ENCODE measurements around the gene DCDC1.

Gene DCDC1

DNA sequence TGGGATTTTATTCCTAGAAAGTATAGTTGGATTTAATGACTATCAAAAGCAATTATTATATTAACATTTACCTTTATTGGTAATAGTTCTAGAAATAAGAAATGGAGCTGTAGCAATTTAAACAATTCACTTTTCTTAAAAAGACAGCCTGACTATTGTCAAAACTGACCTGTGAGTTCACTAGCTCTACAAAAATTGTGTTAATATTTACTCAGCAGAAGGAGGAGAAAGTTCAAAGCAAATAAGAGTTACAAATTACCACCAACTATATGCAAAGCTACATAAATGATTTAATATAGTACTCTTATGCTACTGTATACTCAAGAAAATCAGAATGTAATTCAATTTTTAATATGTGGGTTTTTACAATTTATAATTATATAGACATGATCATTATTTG, 310.0 kb downstream of the DCDC1 start:
- no peak overlapping the region for H3K4me3 ChIP-seq (ENCODE audit: low read length)
- no peak overlapping the region for H3K27ac ChIP-seq (ENCODE audit: low read length)
- TF ChIP-seq, protein P1, sequence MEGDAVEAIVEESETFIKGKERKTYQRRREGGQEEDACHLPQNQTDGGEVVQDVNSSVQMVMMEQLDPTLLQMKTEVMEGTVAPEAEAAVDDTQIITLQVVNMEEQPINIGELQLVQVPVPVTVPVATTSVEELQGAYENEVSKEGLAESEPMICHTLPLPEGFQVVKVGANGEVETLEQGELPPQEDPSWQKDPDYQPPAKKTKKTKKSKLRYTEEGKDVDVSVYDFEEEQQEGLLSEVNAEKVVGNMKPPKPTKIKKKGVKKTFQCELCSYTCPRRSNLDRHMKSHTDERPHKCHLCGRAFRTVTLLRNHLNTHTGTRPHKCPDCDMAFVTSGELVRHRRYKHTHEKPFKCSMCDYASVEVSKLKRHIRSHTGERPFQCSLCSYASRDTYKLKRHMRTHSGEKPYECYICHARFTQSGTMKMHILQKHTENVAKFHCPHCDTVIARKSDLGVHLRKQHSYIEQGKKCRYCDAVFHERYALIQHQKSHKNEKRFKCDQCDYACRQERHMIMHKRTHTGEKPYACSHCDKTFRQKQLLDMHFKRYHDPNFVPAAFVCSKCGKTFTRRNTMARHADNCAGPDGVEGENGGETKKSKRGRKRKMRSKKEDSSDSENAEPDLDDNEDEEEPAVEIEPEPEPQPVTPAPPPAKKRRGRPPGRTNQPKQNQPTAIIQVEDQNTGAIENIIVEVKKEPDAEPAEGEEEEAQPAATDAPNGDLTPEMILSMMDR (IDR thresholded peaks at IDR 0.05; ENCODE audit: low read depth, low read length), result no peak
- TF ChIP-seq EZH2phosphoT487 (IDR thresholded peaks at IDR 0.05; ENCODE audit: low read depth), result no peak
- H4K20me1 ChIP-seq (ENCODE audit: insufficient read depth, low read length), result no peaks in the 10 kb centered on the region
- no peak overlapping the region for H2AFZ ChIP-seq (ENCODE audit: low read depth, low read length)
- no peaks in the 10 kb centered on the region for H3K9me3 ChIP-seq (ENCODE audit: insufficient read depth, low read length)
- H3K36me3 ChIP-seq (replicated peaks; ENCODE audit: low read depth, low read length), result no peaks in the 10 kb centered on the region
- no peaks in the 10 kb centered on the region for H3K79me2 ChIP-seq (ENCODE audit: low read length)
- no peaks in the 10 kb centered on the region for H3K27me3 ChIP-seq (ENCODE audit: low read depth, low read length)
- no peak overlapping the region for H3K4me2 ChIP-seq (ENCODE audit: low read length)
- no peak overlapping the region for H3K9ac ChIP-seq (ENCODE audit: low read length)
- no peaks in the 10 kb centered on the region for H3K4me1 ChIP-seq (ENCODE audit: low read length)

DNA sequence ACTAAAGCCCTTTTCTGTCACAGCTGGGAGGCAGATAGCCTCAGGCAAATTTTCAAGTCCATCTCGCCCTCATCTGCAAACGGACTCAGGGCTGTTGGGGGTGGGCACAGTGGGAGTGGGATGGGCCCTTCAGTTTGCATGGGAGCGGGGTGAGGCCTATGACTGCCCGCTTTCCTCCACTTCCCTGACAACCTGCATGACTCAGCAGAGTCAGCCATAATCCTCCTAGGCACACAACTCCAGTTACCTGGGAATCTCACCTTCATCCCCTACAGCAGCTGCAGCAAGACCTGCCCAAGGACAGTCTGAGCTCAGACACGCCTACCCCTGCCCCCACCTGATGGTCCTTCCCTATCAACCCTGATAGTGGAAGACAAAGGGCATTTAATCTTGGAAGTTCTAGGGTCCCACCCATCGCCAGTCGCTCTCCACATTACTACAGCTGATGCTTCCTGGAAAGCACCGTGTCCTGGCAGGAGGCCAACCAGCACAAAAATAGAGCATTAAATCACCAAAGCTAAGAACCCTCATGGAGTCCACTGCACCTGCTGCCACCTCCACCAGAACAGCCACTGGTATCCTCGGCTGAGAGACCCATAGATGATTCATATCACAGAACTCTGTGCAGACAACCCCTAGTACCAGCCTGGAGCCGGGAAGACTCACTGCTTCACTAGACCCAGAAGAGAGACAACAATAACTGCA, 319.3 kb downstream of the DCDC1 start:
- Histone ChIP-seq H2AFZ (ENCODE audit: low read depth, low read length) (no peak overlapping the region), H3K4me3 (ENCODE audit: low read length) (no peak overlapping the region), H3K27me3 (ENCODE audit: low read depth, low read length) (no peaks in the 10 kb centered on the region), H3K79me2 (ENCODE audit: low read length) (no peaks in the 10 kb centered on the region), H3K9ac (ENCODE audit: low read length) (no peak overlapping the region), H4K20me1 (ENCODE audit: insufficient read depth, low read length) (no peaks in the 10 kb centered on the region), H3K4me1 (ENCODE audit: low read length) (no peaks in the 10 kb centered on the region), H3K27ac (ENCODE audit: low read length) (no peak overlapping the region), H3K36me3 (replicated peaks; ENCODE audit: low read depth, low read length) (no peaks in the 10 kb centered on the region), H3K4me2 (ENCODE audit: low read length) (no peak overlapping the region), H3K9me3 (ENCODE audit: insufficient read depth, low read length) (no peaks in the 10 kb centered on the region)
- TF ChIP-seq, protein P1 (IDR thresholded peaks at IDR 0.05; ENCODE audit: low read depth, low read length), result no peak

DNA sequence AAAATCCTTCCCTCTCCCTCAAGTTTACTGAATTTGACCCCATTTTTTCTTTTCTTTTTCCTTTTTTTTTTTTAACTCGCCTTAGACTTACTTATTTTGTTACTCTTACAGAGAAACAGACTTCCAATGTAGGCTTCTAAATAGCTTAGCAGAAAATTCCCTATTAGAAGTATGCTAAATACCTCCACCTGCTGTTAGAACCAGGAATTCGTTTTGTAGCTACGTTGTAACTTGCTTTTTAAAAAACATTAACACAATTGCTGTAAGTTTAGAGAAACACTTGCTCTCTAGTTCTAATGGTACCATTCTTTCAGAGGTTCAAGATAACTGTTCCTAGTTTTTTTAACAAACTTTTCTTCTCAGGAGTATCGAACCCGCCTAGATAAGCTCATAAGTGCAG, 324.2 kb downstream of the DCDC1 start:
- no peaks in the 10 kb centered on the region for H4K20me1 ChIP-seq (ENCODE audit: insufficient read depth, low read length)
- no peaks in the 10 kb centered on the region for H3K27me3 ChIP-seq (ENCODE audit: low read depth, low read length)
- H2AFZ ChIP-seq (ENCODE audit: low read depth, low read length), result no peak overlapping the region
- no peak overlapping the region for H3K9ac ChIP-seq (ENCODE audit: low read length)
- no peak overlapping the region for H3K27ac ChIP-seq (ENCODE audit: low read length)
- no peak overlapping the region for H3K4me3 ChIP-seq (ENCODE audit: low read length)
- H3K4me2 ChIP-seq (ENCODE audit: low read length), result no peak overlapping the region
- no peak for TF ChIP-seq EZH2phosphoT487 (IDR thresholded peaks at IDR 0.05; ENCODE audit: low read depth)
- TF ChIP-seq, protein P1 (IDR thresholded peaks at IDR 0.05; ENCODE audit: low read depth, low read length), result peak; percentile 45
- H3K79me2 ChIP-seq (ENCODE audit: low read length), result no peaks in the 10 kb centered on the region
- no peaks in the 10 kb centered on the region for H3K36me3 ChIP-seq (replicated peaks; ENCODE audit: low read depth, low read length)
- H3K9me3 ChIP-seq (ENCODE audit: insufficient read depth, low read length), result no peaks in the 10 kb centered on the region
- no peaks in the 10 kb centered on the region for H3K4me1 ChIP-seq (ENCODE audit: low read length)

DNA sequence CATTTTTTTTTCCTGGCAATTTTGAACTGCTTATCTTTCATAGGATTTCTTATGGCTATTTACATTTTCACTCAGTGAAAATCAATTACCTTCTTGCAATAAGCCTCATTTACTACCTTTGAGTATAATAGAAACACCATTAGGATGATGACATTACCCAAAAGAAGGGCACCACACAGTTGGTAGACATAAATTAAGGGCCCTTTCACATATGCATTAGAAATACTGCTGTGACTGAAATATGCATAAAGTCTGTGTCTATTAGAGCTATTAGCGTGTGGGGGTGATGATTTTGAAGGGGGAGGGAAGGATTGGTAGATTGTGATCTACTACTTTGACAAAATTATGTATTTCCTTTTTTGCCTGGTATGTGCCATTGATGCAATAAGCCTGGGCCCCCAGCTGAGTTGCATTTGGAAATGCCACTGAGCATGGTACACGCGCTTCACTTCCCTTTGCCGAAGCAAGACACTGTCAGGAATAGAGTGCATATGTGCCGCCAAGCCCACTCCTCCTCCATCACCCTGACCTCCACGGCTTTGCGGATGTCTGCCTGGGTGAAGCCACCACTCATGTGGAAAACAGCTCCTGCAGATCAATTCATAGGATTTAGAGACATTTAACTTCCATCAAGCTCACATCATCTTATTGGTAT, 339.3 kb downstream of the DCDC1 start:
- Histone ChIP-seq H3K9me3 (ENCODE audit: insufficient read depth, low read length) (no peaks in the 10 kb centered on the region), H3K36me3 (replicated peaks; ENCODE audit: low read depth, low read length) (no peaks in the 10 kb centered on the region), H3K4me3 (ENCODE audit: low read length) (no peak overlapping the region), H3K4me2 (ENCODE audit: low read length) (no peak overlapping the region), H3K27ac (ENCODE audit: low read length) (no peak overlapping the region), H3K4me1 (ENCODE audit: low read length) (no peaks in the 10 kb centered on the region), H3K9ac (ENCODE audit: low read length) (no peak overlapping the region), H3K27me3 (ENCODE audit: low read depth, low read length) (no peaks in the 10 kb centered on the region), H3K79me2 (ENCODE audit: low read length) (no peaks in the 10 kb centered on the region), H2AFZ (ENCODE audit: low read depth, low read length) (no peak overlapping the region), H4K20me1 (ENCODE audit: insufficient read depth, low read length) (no peaks in the 10 kb centered on the region)
- TF ChIP-seq, protein P1 (IDR thresholded peaks at IDR 0.05; ENCODE audit: low read depth, low read length), result no peak
- TF ChIP-seq EZH2phosphoT487 (IDR thresholded peaks at IDR 0.05; ENCODE audit: low read depth), result no peak
